ENCODE measurements around the gene ANKMY2.

DNA sequence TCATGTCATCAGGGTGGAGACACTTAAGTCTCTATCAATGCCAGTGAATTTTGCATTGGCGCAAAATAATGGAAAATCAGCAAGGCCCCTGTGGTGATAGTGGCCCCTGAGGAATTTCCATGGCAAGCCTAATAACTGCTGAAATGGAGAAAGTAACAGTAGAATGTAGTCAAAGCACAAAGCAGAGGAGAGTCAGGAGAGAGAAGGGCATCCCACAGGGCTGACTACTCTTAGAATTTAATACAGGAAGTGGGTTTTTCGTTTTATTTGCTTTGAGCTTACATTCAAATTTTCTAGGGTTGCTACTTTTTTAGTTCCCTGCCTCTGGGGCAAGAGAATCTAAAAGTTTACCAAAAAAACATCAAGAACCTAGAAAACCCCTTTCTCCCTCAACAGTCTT lies 39.4 kb upstream of the ANKMY2 start:
- TF ChIP-seq POLR2A (IDR thresholded peaks at IDR 0.05), result no peak
- no peak for TF ChIP-seq POLR2AphosphoS5 (IDR thresholded peaks at IDR 0.05)
- TF ChIP-seq, protein P1, sequence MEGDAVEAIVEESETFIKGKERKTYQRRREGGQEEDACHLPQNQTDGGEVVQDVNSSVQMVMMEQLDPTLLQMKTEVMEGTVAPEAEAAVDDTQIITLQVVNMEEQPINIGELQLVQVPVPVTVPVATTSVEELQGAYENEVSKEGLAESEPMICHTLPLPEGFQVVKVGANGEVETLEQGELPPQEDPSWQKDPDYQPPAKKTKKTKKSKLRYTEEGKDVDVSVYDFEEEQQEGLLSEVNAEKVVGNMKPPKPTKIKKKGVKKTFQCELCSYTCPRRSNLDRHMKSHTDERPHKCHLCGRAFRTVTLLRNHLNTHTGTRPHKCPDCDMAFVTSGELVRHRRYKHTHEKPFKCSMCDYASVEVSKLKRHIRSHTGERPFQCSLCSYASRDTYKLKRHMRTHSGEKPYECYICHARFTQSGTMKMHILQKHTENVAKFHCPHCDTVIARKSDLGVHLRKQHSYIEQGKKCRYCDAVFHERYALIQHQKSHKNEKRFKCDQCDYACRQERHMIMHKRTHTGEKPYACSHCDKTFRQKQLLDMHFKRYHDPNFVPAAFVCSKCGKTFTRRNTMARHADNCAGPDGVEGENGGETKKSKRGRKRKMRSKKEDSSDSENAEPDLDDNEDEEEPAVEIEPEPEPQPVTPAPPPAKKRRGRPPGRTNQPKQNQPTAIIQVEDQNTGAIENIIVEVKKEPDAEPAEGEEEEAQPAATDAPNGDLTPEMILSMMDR (IDR thresholded peaks at IDR 0.05), result no peak
- TF ChIP-seq EP300 (IDR thresholded peaks at IDR 0.05), result no peak

Data from sigmoid colon (tissue), 4 donors.